SK-N-SH treated with all-trans-retinoic acid at 6 μM for 48 hours (cell line): ENCODE data around the gene HGS.

ENCODE experiments used
- ATAC-seq: fragments of 200-7000 bp; cut with Tn5 transposase; 3 replicates; pipeline ENCODE4 v1.9.1; 2020; ENCODE audit warnings: mild to moderate bottlenecking, moderate library complexity
- ARNTL ChIP-seq: fragments of 450-650 bp; formaldehyde crosslinking; IDR thresholded peaks from 2 replicates; pipeline ENCODE4 v1.5.0; 2020; ENCODE audit warnings: low read depth, mild to moderate bottlenecking, moderate library complexity, borderline replicate concordance
- BACH2 ChIP-seq: fragments of 250-450 bp; sonication (Bioruptor Pico); IDR thresholded peaks from 2 replicates; pipeline ENCODE4 v1.9.0; 2021; ENCODE audit warnings: mild to moderate bottlenecking, borderline replicate concordance
- CSDC2 ChIP-seq: fragments of 250-450 bp; sonication (Bioruptor Pico); IDR thresholded peaks from 2 replicates; pipeline ENCODE4 v1.5.0; 2020; ENCODE audit warnings: mild to moderate bottlenecking, moderate library complexity
- ESRRG ChIP-seq: fragments of 250-450 bp; sonication (Bioruptor Pico); IDR thresholded peaks from 2 replicates; pipeline ENCODE4 v1.6.1; 2021; ENCODE audit warnings: mild to moderate bottlenecking
- GLIS3 ChIP-seq: fragments of 250-450 bp; sonication (Bioruptor Pico); IDR thresholded peaks from 2 replicates; pipeline ENCODE4 v1.5.0; 2020; ENCODE audit warnings: mild to moderate bottlenecking, moderate library complexity
- ISL1 ChIP-seq: fragments of 250-450 bp; sonication (Bioruptor Pico); IDR thresholded peaks from 2 replicates; pipeline ENCODE4 v2.1.2; 2022; ENCODE audit warnings: mild to moderate bottlenecking, moderate library complexity
- OSR1 ChIP-seq: fragments of 250-450 bp; sonication (Bioruptor Pico); IDR thresholded peaks from 2 replicates; pipeline ENCODE4 v1.8.0; 2022; ENCODE audit warnings: moderate library complexity, mild to moderate bottlenecking, inconsistent platforms
- PATZ1 ChIP-seq: fragments of 250-450 bp; sonication (Bioruptor Pico); IDR thresholded peaks from 2 replicates; pipeline ENCODE4 v1.8.0; 2020; ENCODE audit warnings: mild to moderate bottlenecking, moderate library complexity, borderline replicate concordance
- POU6F1 ChIP-seq: fragments of 250-450 bp; sonication (Bioruptor Pico); IDR thresholded peaks from 2 replicates; pipeline ENCODE4 v1.8.0; 2021; ENCODE audit warnings: low read depth, mild to moderate bottlenecking, moderate library complexity, borderline replicate concordance
- PPARA ChIP-seq: fragments of 250-450 bp; sonication (Bioruptor Pico); IDR thresholded peaks from 2 replicates; pipeline ENCODE4 v1.5.0; 2020; ENCODE audit warnings: mild to moderate bottlenecking, borderline replicate concordance
- RARB ChIP-seq: fragments of 250-450 bp; sonication (Bioruptor Pico); IDR thresholded peaks from 2 replicates; pipeline ENCODE4 v1.8.0; 2021; ENCODE audit warnings: mild to moderate bottlenecking, moderate library complexity
- SNAI2 ChIP-seq: fragments of 250-450 bp; sonication (Bioruptor Pico); IDR thresholded peaks from 2 replicates; pipeline ENCODE4 v1.5.0; 2020; ENCODE audit warnings: mild to moderate bottlenecking, moderate library complexity
- TCF4 ChIP-seq: fragments of 250-450 bp; sonication (Bioruptor Pico); IDR thresholded peaks from 2 replicates; pipeline ENCODE4 v1.8.0; 2021; ENCODE audit warnings: mild to moderate bottlenecking, moderate library complexity, borderline replicate concordance
- TOX ChIP-seq: fragments of 250-450 bp; sonication (Bioruptor Pico); IDR thresholded peaks from 2 replicates; pipeline ENCODE4 v1.8.0; 2021; ENCODE audit warnings: mild to moderate bottlenecking, moderate library complexity, borderline replicate concordance
- TSHZ2 ChIP-seq: fragments of 250-450 bp; sonication (Bioruptor Pico); IDR thresholded peaks from 2 replicates; pipeline ENCODE4 v1.5.0; 2020; ENCODE audit warnings: mild to moderate bottlenecking, moderate library complexity
- ZC3H10 ChIP-seq: fragments of 250-450 bp; sonication (Bioruptor Pico); IDR thresholded peaks from 2 replicates; pipeline ENCODE4 v1.5.1; 2021; ENCODE audit warnings: mild to moderate bottlenecking, moderate library complexity
- ZFP3 ChIP-seq: fragments of 250-450 bp; sonication (Bioruptor Pico); IDR thresholded peaks from 2 replicates; pipeline ENCODE4 v1.5.0; 2020; ENCODE audit warnings: mild to moderate bottlenecking, moderate library complexity
- ZFP30 ChIP-seq: fragments of 450-650 bp; formaldehyde crosslinking; IDR thresholded peaks from 2 replicates; pipeline ENCODE4 v1.5.0; 2022; ENCODE audit warnings: mild to moderate bottlenecking, moderate library complexity
- ZNF565 ChIP-seq: fragments of 450-650 bp; formaldehyde crosslinking; conservative IDR thresholded peaks from 2 replicates; pipeline ENCODE4 v1.5.0; 2020; ENCODE audit warnings: low read depth, mild to moderate bottlenecking, moderate library complexity
- ZNF70 ChIP-seq: fragments of 450-650 bp; formaldehyde crosslinking; IDR thresholded peaks from 2 replicates; pipeline ENCODE4 v1.5.0; 2020; ENCODE audit warnings: mild to moderate bottlenecking, moderate library complexity
- ZNF8 ChIP-seq: fragments of 450-650 bp; formaldehyde crosslinking; IDR thresholded peaks from 2 replicates; pipeline ENCODE4 v1.5.0; 2020; ENCODE audit warnings: mild to moderate bottlenecking, moderate library complexity
- TF ChIP-seq, protein P1 (sequence below): fragments of 250-450 bp; sonication (Bioruptor Pico); IDR thresholded peaks from 2 replicates; pipeline ENCODE4 v1.5.1; 2020; ENCODE audit warnings: low read depth, mild to moderate bottlenecking, moderate library complexity
- TF ChIP-seq, protein P2 (sequence below): fragments of 250-450 bp; sonication (Bioruptor Pico); IDR thresholded peaks from 2 replicates; pipeline ENCODE4 v1.5.1; 2021; ENCODE audit warnings: mild to moderate bottlenecking, moderate library complexity

The HGS gene

GRCh38 chr17:81667754-81668153, 16.1 kb upstream of the HGS start (continued):
- TF ChIP-seq ZNF565 (CRISPR knock-in tag): no peak
- TF ChIP-seq TOX (CRISPR knock-in tag): no peak
- no peak for TF ChIP-seq CSDC2 (CRISPR knock-in tag)
- TF ChIP-seq ZNF70 (CRISPR knock-in tag): no peak
- TF ChIP-seq OSR1: no peak
- TF ChIP-seq GLIS3 (CRISPR knock-in tag): no peak
- TF ChIP-seq ARNTL (CRISPR knock-in tag): no peak
- TF ChIP-seq ZC3H10: no peak
- no peak for TF ChIP-seq SNAI2 (CRISPR knock-in tag)
- no peak for TF ChIP-seq ZFP30
- no peak for TF ChIP-seq TCF4 (CRISPR knock-in tag)

GRCh38 chr17:81672504-81672903, 11.3 kb upstream of the HGS start:
- ATAC-seq: no peak
- TF ChIP-seq POU6F1 (no peak), TCF4 (CRISPR knock-in tag) (no peak), RARB (CRISPR knock-in tag) (no peak), PPARA (CRISPR knock-in tag) (no peak), ARNTL (CRISPR knock-in tag) (no peak), BACH2 (no peak)
- TF ChIP-seq, all 23 proteins: peak for 0

DNA sequence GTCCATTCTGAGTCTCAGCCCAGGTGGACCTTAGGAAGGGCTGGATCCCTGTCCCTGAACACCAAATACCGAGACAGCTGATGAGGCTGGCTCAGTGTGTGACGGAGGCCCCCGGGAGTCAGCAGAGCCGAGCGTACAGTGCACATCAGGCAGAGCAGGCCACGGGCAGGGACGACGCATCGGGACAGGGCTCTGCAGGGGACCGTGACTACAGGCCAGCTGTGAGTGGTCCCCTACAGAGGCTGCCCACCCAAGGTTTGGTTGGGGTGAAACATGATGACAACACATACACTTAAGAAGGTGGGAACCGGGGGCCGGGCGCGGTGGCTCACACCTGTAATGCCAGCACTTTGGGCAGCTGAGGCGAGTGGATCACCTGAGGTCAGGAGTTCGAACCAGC, 10.9 kb upstream of the HGS start:
- no peak for ATAC-seq
- TF ChIP-seq ZC3H10 (no peak), TSHZ2 (CRISPR knock-in tag) (no peak), BACH2 (no peak), ZFP3 (CRISPR knock-in tag) (no peak), ZFP30 (no peak), ISL1 (CRISPR knock-in tag) (no peak), POU6F1 (no peak), CSDC2 (CRISPR knock-in tag) (no peak), RARB (CRISPR knock-in tag) (no peak), ZNF8 (no peak), TOX (CRISPR knock-in tag) (no peak), ARNTL (CRISPR knock-in tag) (no peak), PATZ1 (CRISPR knock-in tag) (no peak), ZNF565 (CRISPR knock-in tag) (no peak), TCF4 (CRISPR knock-in tag) (no peak), GLIS3 (CRISPR knock-in tag) (no peak), ESRRG (CRISPR knock-in tag) (no peak)
- TF ChIP-seq, protein P1, sequence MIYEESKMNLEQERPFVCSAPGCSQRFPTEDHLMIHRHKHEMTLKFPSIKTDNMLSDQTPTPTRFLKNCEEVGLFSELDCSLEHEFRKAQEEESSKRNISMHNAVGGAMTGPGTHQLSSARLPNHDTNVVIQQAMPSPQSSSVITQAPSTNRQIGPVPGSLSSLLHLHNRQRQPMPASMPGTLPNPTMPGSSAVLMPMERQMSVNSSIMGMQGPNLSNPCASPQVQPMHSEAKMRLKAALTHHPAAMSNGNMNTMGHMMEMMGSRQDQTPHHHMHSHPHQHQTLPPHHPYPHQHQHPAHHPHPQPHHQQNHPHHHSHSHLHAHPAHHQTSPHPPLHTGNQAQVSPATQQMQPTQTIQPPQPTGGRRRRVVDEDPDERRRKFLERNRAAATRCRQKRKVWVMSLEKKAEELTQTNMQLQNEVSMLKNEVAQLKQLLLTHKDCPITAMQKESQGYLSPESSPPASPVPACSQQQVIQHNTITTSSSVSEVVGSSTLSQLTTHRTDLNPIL (CRISPR knock-in tag): no peak
- TF ChIP-seq, protein P2, sequence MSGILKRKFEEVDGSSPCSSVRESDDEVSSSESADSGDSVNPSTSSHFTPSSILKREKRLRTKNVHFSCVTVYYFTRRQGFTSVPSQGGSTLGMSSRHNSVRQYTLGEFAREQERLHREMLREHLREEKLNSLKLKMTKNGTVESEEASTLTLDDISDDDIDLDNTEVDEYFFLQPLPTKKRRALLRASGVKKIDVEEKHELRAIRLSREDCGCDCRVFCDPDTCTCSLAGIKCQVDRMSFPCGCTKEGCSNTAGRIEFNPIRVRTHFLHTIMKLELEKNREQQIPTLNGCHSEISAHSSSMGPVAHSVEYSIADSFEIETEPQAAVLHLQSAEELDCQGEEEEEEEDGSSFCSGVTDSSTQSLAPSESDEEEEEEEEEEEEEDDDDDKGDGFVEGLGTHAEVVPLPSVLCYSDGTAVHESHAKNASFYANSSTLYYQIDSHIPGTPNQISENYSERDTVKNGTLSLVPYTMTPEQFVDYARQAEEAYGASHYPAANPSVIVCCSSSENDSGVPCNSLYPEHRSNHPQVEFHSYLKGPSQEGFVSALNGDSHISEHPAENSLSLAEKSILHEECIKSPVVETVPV (CRISPR knock-in tag): no peak
